ENCODE measurements around the gene BHLHE23. TPM values are rescaled to one million over a fixed set of nuclear protein-coding genes. Genes with fewer than 3 reads are reported as not detected.

BHLHE23 gene
- total and polyA plus RNA-seq, 4 donors, result not detected

DNA sequence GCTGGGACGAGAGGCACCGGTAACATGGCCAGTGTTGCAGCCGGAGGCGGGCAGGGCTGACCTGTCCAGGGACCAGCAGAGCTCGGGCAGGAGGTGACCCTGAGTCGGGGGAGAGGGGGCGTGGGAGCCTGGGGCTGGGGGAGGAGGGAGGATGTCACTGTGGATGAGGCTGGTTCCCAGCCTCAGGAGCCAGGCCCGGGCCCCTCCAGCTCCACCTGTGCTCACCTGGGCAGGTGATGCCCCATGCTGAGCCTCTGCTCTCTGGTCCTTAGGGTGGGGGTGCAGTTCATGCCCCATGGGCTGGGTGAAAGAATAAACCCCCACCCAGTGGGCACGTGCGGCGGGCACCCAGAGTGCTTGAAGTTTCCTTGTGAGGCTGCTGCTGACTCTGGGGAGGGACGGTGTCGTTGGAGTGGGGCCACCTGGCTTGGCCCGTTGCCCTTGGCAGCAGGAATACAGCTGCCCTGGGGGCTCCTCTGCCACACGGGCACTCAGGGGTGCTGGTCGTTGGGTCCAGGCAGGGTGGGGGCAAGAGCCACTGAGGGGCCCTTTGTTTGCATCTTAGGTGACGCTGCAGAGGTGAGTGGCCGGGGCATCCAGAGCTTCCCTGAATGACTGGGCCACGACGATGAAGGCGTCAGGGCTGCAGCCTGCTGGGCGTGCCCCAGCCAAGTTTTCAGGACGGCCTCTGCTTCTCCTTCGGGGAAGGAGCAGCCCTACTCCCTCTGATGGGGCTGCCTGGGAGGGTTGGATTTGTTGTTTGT lies 24.7 kb upstream of the BHLHE23 start:
- Histone ChIP-seq H3K36me3 (ENCODE audit: control insufficient read depth in 4 of 4, insufficient read depth in 4 of 4, low read length in 4 of 4) (no peaks in the 10 kb centered on the region), H3K4me1 (ENCODE audit: control insufficient read depth in 5 of 5, insufficient read depth in 5 of 5, low read length in 5 of 5) (no peaks in the 10 kb centered on the region), H3K4me3 (no peak overlapping the region), H3K27ac (ENCODE audit: low read depth in 1 of 2, low read length in 1 of 2) (no peak overlapping the region), H3K27me3 (ENCODE audit: control insufficient read depth in 3 of 3, insufficient read depth in 3 of 3, low read length in 2 of 3) (peaks cover 10 to 65% (median 52%) of the 10 kb centered on the region in 3 donors), H3K9ac (ENCODE audit: insufficient read depth in 1 of 2, low read length in 2 of 2) (no peak overlapping the region), H3K9me3 (ENCODE audit: control insufficient read depth in 4 of 4, insufficient read depth in 3 of 4, low read length in 3 of 4) (no peaks in the 10 kb centered on the region)
- TF ChIP-seq CTCF (IDR thresholded peaks at IDR 0.05; ENCODE audit: control extremely low read depth, extremely low read depth), result no peak
- 53 to 58% methylated on average over 22 to 24 of the region's 24 CpGs for WGBS, 2 donors
- DNase-seq (no peak), ATAC-seq (ENCODE audit: insufficient read depth, low FRiP score) (no peak)

DNA sequence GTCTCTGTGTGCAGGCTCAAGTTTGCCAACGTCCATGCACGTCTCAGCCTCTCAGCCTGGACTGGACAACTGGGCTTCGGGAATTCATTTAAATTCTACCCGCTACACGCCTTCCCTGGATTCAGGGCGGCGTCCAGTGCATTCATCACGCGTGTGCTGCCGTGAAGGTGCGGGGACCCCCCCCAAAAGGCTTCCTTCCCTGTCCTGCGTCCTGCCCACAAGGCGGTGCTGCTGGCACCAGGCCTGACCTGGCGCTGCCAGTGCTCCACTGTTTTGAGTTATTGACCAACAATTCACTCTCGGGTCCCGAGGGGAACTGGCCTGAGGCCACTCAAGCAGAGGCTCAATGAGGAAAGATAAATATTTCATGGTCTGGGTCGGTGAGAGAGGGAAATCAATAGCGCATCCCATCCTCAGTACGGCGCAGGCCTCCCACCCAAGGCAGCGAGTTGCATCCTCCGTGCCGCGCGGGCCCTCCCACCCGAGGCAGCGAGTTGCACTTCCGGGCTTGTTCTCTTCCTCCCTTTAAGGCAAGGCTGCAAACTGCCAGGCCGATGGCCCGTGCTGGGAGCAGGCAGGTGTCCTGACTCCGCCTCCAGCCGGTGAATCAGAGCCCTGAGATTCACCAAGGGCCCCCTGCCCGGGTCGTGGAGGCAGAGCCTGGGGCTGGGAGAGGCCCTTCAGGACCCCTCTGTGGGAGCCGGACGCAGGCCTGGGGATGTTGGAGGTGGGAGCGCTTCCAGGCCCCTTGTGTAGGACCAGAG lies 22.8 kb upstream of the BHLHE23 start:
- 30 to 48% methylated on average over 37 of the region's 37 CpGs for WGBS, 2 donors
- DNase-seq (no peak), ATAC-seq (ENCODE audit: insufficient read depth, low FRiP score) (no peak)
- no peak overlapping the region for H3K4me3 ChIP-seq
- H3K9me3 ChIP-seq (ENCODE audit: control insufficient read depth in 4 of 4, insufficient read depth in 3 of 4, low read length in 3 of 4), result peaks cover 0 to 4% (median 0%) of the 10 kb centered on the region in 4 donors
- H3K36me3 ChIP-seq (ENCODE audit: control insufficient read depth in 4 of 4, insufficient read depth in 4 of 4, low read length in 4 of 4), result no peaks in the 10 kb centered on the region
- H3K9ac ChIP-seq (ENCODE audit: insufficient read depth in 1 of 2, low read length in 2 of 2), result no peak overlapping the region
- no peak overlapping the region for H3K27ac ChIP-seq (ENCODE audit: low read depth in 1 of 2, low read length in 1 of 2)
- TF ChIP-seq CTCF (IDR thresholded peaks at IDR 0.05; ENCODE audit: control extremely low read depth, extremely low read depth), result no peak
- H3K27me3 ChIP-seq (ENCODE audit: control insufficient read depth in 3 of 3, insufficient read depth in 3 of 3, low read length in 2 of 3), result peaks cover 10 to 68% (median 57%) of the 10 kb centered on the region in 3 donors
- no peaks in the 10 kb centered on the region for H3K4me1 ChIP-seq (ENCODE audit: control insufficient read depth in 5 of 5, insufficient read depth in 5 of 5, low read length in 5 of 5)

GRCh38 chr20:63028461-63028921 lies 21.7 kb upstream of the BHLHE23 start:
- WGBS, 2 donors, result 6 to 26% methylated on average over 19 to 22 of the region's 22 CpGs
- ATAC-seq (ENCODE audit: insufficient read depth, low FRiP score), result no peak
- Histone ChIP-seq H3K27me3 (ENCODE audit: control insufficient read depth in 3 of 3, insufficient read depth in 3 of 3, low read length in 2 of 3) (peaks cover 10 to 68% (median 54%) of the 10 kb centered on the region in 3 donors), H3K4me1 (ENCODE audit: control insufficient read depth in 5 of 5, insufficient read depth in 5 of 5, low read length in 5 of 5) (no peaks in the 10 kb centered on the region), H3K4me3 (no peak overlapping the region), H3K9me3 (ENCODE audit: control insufficient read depth in 4 of 4, insufficient read depth in 3 of 4, low read length in 3 of 4) (peaks cover 0 to 4% (median 0%) of the 10 kb centered on the region in 4 donors), H3K27ac (ENCODE audit: low read depth in 1 of 2, low read length in 1 of 2) (no peak overlapping the region), H3K36me3 (ENCODE audit: control insufficient read depth in 4 of 4, insufficient read depth in 4 of 4, low read length in 4 of 4) (no peaks in the 10 kb centered on the region), H3K9ac (ENCODE audit: insufficient read depth in 1 of 2, low read length in 2 of 2) (no peak overlapping the region)
- DNase-seq, result no peak
- no peak for TF ChIP-seq CTCF (IDR thresholded peaks at IDR 0.05; ENCODE audit: control extremely low read depth, extremely low read depth)
